HG03558 (cell line): ENCODE results near the gene USO1.
"Not testable (repeated sequence)": the region's sequence is repeated elsewhere in the genome, so short reads cannot be mapped to it uniquely, and the experiment has no call there.

Experiments
- ATAC-seq: cut with Tn5 transposase; IDR thresholded peaks from one replicate; pipeline ENCODE4 v1.9.1; 2021; ENCODE audit warnings: moderate number of reproducible peaks; ENCODE audit not compliant: unreplicated experiment; ENCODE audit errors: extremely low read depth

USO1 gene

GRCh38 chr4:75724066-75724866, at the start of gene USO1:
Gene USO1 (plus strand): TSS chr4:75724577. CDS start chr4:75724820, 243 bp downstream.
- peak; percentile 68 for ATAC-seq

- ATAC-seq = no peak
Observed at GRCh38 chr4:75675004-75675531, 49.3 kb upstream of the USO1 start.

- ATAC-seq = no peak
Observed at GRCh38 chr4:75678473-75678872, 45.9 kb upstream of the USO1 start.

GRCh38 chr4:75678965-75679364, 45.4 kb upstream of the USO1 start:
- ATAC-seq = no peak

- no peak for ATAC-seq
Observed at GRCh38 chr4:75679876-75680575, 44.4 kb upstream of the USO1 start.

GRCh38 chr4:75683482-75684155, 40.8 kb upstream of the USO1 start:
- no peak for ATAC-seq

- ATAC-seq = no peak
Observed at GRCh38 chr4:75685546-75686189, 38.7 kb upstream of the USO1 start.

GRCh38 chr4:75686346-75686745, 38.0 kb upstream of the USO1 start:
- no peak for ATAC-seq

GRCh38 chr4:75687125-75687524, 37.3 kb upstream of the USO1 start:
- ATAC-seq = not testable (repeated sequence)

- not testable (repeated sequence) for ATAC-seq
Observed at GRCh38 chr4:75692066-75692465, 32.3 kb upstream of the USO1 start.

GRCh38 chr4:75696071-75696470, 28.3 kb upstream of the USO1 start:
- no peak for ATAC-seq

GRCh38 chr4:75696581-75696980, 27.8 kb upstream of the USO1 start:
- ATAC-seq = no peak

- peak; percentile 96 for ATAC-seq
Observed at GRCh38 chr4:75698162-75698962, 26.0 kb upstream of the USO1 start.

- ATAC-seq = peak; percentile 11
Observed at GRCh38 chr4:75698963-75699228, 25.5 kb upstream of the USO1 start.

- ATAC-seq = no peak
Observed at GRCh38 chr4:75699299-75699698, 25.1 kb upstream of the USO1 start.

- ATAC-seq = no peak
Observed at GRCh38 chr4:75702919-75703411, 21.4 kb upstream of the USO1 start.

- no peak for ATAC-seq
Observed at GRCh38 chr4:75705198-75705977, 19.0 kb upstream of the USO1 start.

GRCh38 chr4:75708218-75708691, 16.1 kb upstream of the USO1 start:
- ATAC-seq = no peak

GRCh38 chr4:75710246-75710645, 14.1 kb upstream of the USO1 start:
- no peak for ATAC-seq
